Stimulated activated CD8-positive, alpha-beta memory T cell treated with anti-CD3 and anti-CD28 coated beads, Interleukin-7, amount 100 ng/mL, for 4 hours (primary cell): ENCODE measurements around the gene C16orf89.
"Not testable (repeated sequence)": the region's sequence is repeated elsewhere in the genome, so short reads cannot be mapped to it uniquely, and the experiment has no call there.

Source experiments
- DNase-seq, 2 donors: peaks; one replicate each; pipeline ENCODE4 v3.0.0-alpha.2; 2020; ENCODE audit warnings: low read depth in 2 of 2

Gene C16orf89

GRCh38 chr16:5084802-5085201, 19.0 kb upstream of the C16orf89 start:
- DNase-seq, result peak; percentile 8 to 24

GRCh38 chr16:5084099-5084731, 18.5 kb upstream of the C16orf89 start:
- not testable (repeated sequence) for DNase-seq

DNA sequence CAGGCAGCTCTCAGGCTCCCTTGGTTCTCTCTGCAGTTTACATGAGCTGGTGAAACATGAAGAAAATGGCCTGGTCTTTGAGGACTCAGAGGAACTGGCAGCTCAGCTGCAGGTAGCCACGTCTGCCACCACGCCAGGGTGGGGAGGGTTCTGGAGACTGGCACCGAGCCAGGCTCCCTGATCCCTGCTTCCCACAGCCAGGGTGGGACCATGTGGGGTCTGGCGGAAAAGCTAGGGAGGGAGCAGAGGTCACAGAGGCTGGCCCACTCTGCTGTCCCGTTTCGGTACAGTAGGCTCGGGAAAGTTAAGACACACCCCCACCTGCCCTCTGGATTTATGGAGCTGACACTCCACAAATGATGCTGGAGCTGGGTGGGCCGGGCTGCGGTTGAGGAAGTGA, 17.9 kb upstream of the C16orf89 start:
- not testable (repeated sequence) for DNase-seq

- DNase-seq, result not testable (repeated sequence)
These were observed 15.2 kb upstream of the C16orf89 start for GRCh38 chr16:5080996-5081395.

- DNase-seq, result not testable (repeated sequence)
These were observed 14.7 kb upstream of the C16orf89 start for GRCh38 chr16:5080461-5080860.

- DNase-seq, result no peak
These were observed 12.9 kb upstream of the C16orf89 start for GRCh38 chr16:5078626-5079025.

DNA sequence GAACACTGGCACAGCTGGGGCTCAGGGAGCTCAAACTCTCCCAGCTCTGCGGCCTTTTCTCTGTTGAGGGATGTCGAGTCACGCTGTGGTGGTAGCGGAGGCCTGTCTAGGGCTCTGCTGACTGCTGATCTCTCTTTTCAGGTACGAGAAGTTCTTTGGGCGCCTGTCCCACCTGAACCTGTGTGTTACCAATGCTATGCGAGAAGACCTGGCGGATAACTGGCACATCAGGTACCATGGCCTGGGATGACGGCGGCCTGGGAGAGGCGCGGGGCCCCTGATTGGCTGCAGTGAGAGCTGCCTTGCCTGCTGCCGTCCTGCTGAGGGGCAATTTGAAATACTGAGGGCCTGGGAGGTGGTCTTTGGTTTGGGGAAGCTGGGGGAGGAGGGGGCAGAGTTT, 11.5 kb upstream of the C16orf89 start:
- DNase-seq, result no peak

- no peak for DNase-seq
These were observed 9.9 kb upstream of the C16orf89 start for GRCh38 chr16:5075637-5076036.

DNA sequence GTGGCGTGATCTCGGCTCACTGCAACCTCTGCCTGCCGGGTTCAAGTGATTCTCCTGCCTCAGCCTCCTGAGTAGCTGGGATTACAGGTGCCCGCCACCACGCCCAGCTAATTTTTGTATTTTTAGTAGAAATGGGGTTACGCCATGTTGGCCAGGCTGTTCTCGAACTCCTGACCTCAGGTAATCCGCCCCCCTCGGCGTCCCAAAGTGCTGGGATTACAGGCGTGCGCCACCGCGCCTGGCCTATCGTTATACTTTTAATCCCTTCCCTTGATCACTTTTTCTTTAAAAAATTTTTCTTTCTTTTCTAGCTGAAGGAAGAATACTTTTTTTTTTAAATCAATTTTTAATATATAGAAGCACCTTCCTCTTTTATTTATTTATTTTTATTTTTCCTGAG, 8.0 kb upstream of the C16orf89 start:
- DNase-seq, result not testable (repeated sequence)

- DNase-seq, result no peak
These were observed 7.5 kb upstream of the C16orf89 start for GRCh38 chr16:5073279-5073629.

- no peak for DNase-seq
These were observed 6.8 kb upstream of the C16orf89 start for GRCh38 chr16:5072334-5073278.

DNA sequence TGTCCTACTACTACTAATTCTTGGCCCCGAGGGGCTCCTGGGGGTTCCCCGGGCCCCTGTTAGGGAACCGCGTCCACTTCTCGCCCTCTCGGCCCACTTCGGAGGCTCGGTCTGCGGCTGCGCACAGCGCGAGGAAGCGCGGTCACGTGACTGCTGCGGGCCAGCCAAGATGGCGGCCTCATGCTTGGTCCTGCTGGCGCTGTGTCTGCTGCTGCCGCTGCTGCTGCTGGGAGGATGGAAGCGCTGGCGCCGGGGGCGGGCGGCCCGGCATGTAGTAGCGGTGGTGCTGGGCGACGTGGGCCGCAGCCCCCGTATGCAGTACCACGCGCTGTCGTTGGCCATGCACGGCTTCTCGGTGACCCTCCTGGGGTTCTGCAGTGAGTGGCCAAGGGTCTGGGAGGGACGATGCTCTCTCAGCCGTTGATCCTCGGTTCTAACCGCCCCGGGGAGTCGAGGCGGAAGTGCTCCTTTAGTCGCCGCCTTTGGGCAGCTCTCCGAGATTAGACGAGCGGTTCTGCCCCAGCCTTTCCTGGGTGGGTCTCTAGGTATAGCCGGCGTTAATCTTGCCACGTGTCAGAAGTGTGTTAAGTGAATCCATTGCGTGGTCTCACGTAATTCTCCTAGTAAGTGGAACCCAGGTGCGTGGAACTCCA, 6.1 kb upstream of the C16orf89 start, which contains the start of gene ALG1:
Gene ALG1 (plus strand): TSS at position 163 of the 653 bp plus-strand sequence. CDS start 7 bp downstream, at position 170.
- peak; percentile 78 to 86 for DNase-seq

- no peak for DNase-seq
These were observed 5.6 kb upstream of the C16orf89 start for GRCh38 chr16:5071341-5071680.

DNA sequence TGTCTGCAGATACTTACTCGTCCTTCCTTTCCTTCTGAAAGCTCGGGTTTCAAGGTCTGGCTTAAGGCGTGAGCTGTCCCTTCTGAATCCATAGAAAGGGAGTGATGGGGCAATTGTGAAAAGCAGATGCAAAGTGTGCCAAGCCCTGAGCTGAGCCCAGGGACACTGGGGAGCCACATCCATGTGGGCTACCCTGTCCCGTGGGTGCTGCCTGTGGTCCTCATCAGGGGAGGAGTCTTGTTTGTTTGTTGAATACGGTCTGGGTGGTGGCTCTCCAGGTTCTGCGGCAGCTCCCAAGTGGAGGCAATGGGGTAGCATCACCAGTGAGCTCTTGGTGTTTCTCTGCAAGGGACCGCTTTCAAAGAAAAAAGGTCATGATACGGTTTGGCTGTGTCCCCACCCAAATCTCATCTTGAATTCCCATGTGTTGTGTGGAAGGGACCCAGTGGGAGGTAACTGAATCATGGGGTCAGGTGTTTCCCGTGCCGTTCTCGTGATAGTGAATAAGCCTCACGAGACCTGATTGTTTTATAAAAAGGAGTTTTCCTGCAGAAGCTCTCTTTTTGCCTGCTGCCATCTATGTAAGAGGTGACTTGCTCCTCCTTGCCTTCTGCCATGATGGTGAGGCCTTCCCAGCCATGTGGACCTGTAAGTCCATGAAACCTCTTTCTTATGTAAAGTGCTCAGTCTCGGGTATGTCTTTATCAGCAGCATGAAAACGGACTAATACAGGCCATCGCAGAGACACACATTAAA, 4.9 kb upstream of the C16orf89 start:
- no peak for DNase-seq

- DNase-seq, result no peak
These were observed 4.1 kb upstream of the C16orf89 start for GRCh38 chr16:5069854-5070253.

DNA sequence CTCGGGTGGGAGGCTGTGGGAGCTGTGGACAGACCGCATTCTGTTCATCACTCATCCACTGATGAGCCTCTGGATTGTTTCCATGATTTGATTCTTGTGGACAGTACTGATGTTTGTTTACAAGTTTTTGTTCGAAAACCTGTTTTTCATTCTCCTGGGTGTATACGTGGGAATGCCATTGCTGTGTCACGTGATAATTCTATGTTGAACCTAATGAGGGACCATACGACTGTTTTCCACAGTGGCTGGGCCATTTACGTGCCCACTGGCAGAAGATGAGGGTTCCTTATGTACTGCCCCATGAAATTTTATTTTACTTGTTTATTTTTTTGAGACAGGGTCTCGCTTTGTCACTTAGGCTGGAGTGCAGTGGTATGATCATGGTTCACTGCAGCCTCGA, 3.3 kb upstream of the C16orf89 start:
- DNase-seq, result no peak

DNA sequence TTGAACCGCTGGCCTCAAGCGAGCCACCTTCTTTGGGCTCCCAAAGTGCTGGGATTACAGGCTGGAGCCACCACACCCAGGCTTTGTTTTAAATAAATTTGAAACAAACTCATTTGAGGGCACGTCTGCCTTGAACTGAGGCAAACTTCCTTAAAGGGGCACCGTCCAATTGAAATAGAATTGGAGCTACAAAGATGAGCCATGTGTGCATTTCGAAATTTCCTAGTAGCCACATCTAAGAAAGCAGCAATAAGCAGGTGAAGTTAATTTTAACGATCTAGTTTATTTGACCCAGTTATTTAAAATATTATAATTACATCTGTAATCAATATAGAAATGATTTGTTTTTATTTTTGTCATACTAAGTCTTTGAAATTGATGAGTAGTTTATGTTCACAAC, 755 bp upstream of the C16orf89 start:
- no peak for DNase-seq

DNA sequence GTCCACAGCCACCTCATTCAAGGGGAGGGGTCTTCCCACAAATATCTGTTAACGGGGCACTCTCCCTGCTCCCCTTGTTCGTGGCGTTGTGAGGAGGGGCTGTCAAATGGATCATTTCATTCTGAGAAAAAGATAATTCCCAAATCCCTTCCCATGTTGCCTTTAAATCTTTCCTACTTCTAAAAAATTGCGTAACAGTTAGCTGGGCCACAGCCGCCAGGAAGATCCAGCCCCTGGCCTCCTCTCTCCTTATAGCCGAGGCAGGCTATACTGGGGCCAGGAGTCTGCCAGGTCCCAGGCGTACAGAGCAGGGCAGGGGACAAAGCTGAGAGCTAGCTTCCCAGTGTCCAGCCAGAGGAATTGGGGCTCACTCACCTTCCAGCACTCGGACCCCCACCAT, 430 bp downstream of the C16orf89 start:
- DNase-seq, result no peak

DNA sequence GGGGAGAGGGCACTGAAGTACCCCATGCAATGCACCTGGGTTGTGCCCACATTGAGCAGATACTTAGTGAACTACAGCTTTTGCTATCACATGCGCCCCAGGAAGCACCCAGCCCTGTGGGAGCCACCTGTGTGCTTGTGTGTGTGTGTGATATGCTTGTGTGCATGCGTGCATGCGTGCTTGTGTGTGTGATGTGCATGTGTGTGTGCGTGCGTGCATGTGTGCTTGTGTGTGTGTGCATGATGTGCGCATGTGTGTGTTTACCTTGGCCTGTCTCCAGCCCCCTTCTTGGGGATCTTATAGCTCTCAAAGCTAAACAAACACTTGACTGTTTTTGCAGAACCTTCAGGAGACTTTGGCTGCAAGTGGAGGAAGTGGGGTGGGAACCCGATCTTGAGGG, 841 bp downstream of the C16orf89 start:
- DNase-seq, result no peak

DNA sequence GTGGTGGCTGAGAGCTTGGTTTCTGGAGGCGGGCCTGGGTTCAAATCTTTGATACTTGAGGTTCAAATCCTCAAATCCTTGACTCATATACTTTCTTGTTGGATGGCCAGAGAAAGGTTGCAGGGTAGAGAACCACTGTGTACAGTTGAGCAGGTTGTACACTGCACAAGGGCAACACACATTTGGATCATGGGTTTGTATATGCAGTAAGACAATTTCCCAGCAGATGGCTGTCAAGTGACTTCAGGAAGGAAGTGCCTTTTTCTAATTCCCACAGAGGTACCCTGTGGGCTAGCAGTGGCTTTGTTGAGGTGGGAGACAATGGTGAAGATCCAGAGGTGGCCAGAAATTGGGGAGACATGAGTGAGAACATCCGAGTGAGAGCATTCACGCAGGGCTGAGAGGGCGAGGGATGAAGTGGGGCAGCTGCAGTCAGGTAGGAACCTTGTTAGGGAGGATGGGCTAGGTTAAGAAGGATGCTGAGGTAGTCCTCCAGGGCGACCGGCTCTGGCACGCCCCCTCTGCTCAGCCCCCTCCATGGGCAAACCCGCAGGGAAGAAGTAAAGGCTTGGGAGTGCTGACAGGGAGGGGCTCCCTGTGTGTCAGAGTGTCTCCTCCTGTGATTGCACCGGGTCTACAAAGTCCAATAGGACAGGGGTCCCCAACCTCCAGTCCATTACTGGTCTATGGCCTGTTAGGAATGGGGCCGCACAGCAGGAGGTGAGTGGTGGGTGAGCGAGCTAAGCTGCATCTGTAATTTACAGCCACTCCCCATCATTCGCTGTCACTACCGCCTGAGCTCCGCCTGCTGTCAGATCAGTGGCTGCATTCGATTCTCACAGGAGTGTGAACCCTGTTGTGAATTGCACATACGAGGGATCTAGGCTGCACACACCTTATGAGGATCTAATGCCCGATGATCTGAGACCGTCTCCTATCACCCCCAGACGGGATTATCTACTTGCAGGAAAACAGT, 2.7 kb downstream of the C16orf89 start:
- DNase-seq, result no peak

DNA sequence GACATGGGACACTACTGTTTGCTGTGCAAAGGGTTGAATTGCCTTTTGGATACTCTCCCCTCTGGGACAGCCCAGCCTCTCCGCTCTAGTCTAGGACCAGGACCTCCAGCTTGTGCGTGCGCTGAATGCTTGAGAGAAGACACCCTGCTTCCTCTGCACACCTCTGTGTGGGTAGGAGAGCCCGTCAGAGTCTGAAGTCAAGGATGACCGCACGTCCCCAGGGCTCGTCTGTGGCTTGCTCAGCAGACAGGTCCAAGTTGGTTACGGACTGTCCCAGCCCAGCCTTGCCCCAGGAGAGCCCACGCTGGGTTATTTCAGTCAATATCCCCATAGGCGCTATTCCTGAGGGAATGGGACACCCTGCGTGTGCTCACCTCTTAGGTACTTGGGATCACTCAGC, 3.7 kb downstream of the C16orf89 start:
- DNase-seq, result no peak
